HG03460 (cell line): ENCODE measurements around the gene KREMEN2.

Experiments used
- ATAC-seq: cut with Tn5 transposase; IDR thresholded peaks from one replicate; pipeline ENCODE4 v1.9.1; 2021; ENCODE audit not compliant: unreplicated experiment

KREMEN2 gene

GRCh38 chr16:2976673-2977072 lies 12.6 kb downstream of the KREMEN2 start:
- ATAC-seq = no peak

GRCh38 chr16:2977440-2977839 lies 13.4 kb downstream of the KREMEN2 start:
- ATAC-seq = no peak

- ATAC-seq = peak; percentile 12
Observed at GRCh38 chr16:2979669-2980226, 15.7 kb downstream of the KREMEN2 start.

- peak; percentile 69 for ATAC-seq
Observed at GRCh38 chr16:2980227-2981176, 16.4 kb downstream of the KREMEN2 start, which contains the start of gene PKMYT1. Gene PKMYT1, minus strand, starts transcription at chr16:2980446. Its CDS starts 789 bp downstream, at chr16:2979657.

- no peak for ATAC-seq
Observed at GRCh38 chr16:2981177-2981898, 17.3 kb downstream of the KREMEN2 start.

- ATAC-seq = no peak
Observed at GRCh38 chr16:2981899-2982250, 17.8 kb downstream of the KREMEN2 start.

GRCh38 chr16:2982402-2982801 lies 18.3 kb downstream of the KREMEN2 start:
- no peak for ATAC-seq

- no peak for ATAC-seq
Observed at GRCh38 chr16:2983706-2984136, 19.6 kb downstream of the KREMEN2 start.

- no peak for ATAC-seq
Observed at GRCh38 chr16:2985462-2985861, 21.4 kb downstream of the KREMEN2 start.

GRCh38 chr16:2985893-2986355 lies 21.8 kb downstream of the KREMEN2 start:
- ATAC-seq = no peak

GRCh38 chr16:2986623-2987188 lies 22.6 kb downstream of the KREMEN2 start:
- ATAC-seq = no peak

GRCh38 chr16:2987286-2987685 lies 23.2 kb downstream of the KREMEN2 start:
- no peak for ATAC-seq

- no peak for ATAC-seq
Observed at GRCh38 chr16:2987833-2988232, 23.8 kb downstream of the KREMEN2 start.

GRCh38 chr16:2988590-2989099 lies 24.6 kb downstream of the KREMEN2 start:
- no peak for ATAC-seq

GRCh38 chr16:2990891-2991290 lies 26.8 kb downstream of the KREMEN2 start:
- ATAC-seq = no peak

GRCh38 chr16:2991566-2992261 lies 27.6 kb downstream of the KREMEN2 start:
- ATAC-seq = no peak

GRCh38 chr16:2992383-2993081 lies 28.5 kb downstream of the KREMEN2 start:
- ATAC-seq = no peak

- no peak for ATAC-seq
Observed at GRCh38 chr16:2996298-2996697, 32.2 kb downstream of the KREMEN2 start.

GRCh38 chr16:2999929-3000328 lies 35.9 kb downstream of the KREMEN2 start:
- no peak for ATAC-seq

GRCh38 chr16:3000540-3000939 lies 36.5 kb downstream of the KREMEN2 start:
- no peak for ATAC-seq
